ENCODE measurements around the gene ATM.
"Not testable (repeated sequence)": the region's sequence is repeated elsewhere in the genome, so short reads cannot be mapped to it uniquely, and the experiment has no call there.

DNA sequence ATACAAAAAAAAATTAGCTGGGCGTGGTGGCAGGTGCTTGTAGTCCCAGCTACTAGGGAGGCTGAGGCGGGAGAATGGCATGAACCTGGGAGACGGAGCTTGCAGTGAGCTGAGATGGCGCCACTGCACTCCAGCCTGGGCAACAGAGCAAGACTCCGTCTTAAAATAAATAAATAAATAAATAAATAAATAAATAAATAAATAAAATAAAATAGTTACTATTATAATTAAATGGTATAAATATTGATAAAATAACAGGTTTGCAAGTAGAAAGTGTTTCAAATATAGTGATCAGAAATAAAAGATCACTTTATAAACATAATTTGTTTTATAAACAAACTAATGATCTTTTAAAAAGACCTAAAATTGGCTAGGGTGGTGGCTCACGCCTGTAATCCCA lies 173.8 kb downstream of the ATM start:
- not testable (repeated sequence) for TF ChIP-seq EZH2 (IDR thresholded peaks at IDR 0.05; ENCODE audit: borderline replicate concordance, insufficient read depth, low read depth, low read length, poor library complexity, severe bottlenecking)
- TF ChIP-seq, protein P1, sequence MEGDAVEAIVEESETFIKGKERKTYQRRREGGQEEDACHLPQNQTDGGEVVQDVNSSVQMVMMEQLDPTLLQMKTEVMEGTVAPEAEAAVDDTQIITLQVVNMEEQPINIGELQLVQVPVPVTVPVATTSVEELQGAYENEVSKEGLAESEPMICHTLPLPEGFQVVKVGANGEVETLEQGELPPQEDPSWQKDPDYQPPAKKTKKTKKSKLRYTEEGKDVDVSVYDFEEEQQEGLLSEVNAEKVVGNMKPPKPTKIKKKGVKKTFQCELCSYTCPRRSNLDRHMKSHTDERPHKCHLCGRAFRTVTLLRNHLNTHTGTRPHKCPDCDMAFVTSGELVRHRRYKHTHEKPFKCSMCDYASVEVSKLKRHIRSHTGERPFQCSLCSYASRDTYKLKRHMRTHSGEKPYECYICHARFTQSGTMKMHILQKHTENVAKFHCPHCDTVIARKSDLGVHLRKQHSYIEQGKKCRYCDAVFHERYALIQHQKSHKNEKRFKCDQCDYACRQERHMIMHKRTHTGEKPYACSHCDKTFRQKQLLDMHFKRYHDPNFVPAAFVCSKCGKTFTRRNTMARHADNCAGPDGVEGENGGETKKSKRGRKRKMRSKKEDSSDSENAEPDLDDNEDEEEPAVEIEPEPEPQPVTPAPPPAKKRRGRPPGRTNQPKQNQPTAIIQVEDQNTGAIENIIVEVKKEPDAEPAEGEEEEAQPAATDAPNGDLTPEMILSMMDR (IDR thresholded peaks at IDR 0.05), result not testable (repeated sequence)
